Measurements from ENCODE around the gene IGFBP5. TPM values are rescaled to one million over a fixed set of nuclear protein-coding genes. Genes with fewer than 3 reads are reported as not detected.
A peak's percentile ranks its signal among the peaks of the same experiment; 100 is the strongest.

IGFBP5 gene
- total RNA-seq, 1 donor from 2014 or later, result 73.9 TPM

- no peak for DNase-seq (ENCODE audit: low spot score, unreplicated experiment)
- no peaks in the 10 kb centered on the region for H3K9me3 Mint-ChIP-seq (ENCODE audit: low read depth)
- H3K27me3 Mint-ChIP-seq, result no peaks in the 10 kb centered on the region
- TF ChIP-seq CTCF (IDR thresholded peaks at IDR 0.05; ENCODE audit: unreplicated experiment), result no peak
- peaks cover 14% of the 10 kb centered on the region for H3K36me3 Mint-ChIP-seq (ENCODE audit: insufficient read depth)
- H3K27ac Mint-ChIP-seq, result peak overlapping the region; percentile 80
- no peak overlapping the region for H3K4me3 Mint-ChIP-seq (ENCODE audit: low read depth)
- H3K4me1 Mint-ChIP-seq (ENCODE audit: low read depth), result peaks cover 22% of the 10 kb centered on the region
Measured at GRCh38 chr2:216659276-216659675, 36.1 kb downstream of the IGFBP5 start.

GRCh38 chr2:216658757-216659156 lies 36.6 kb downstream of the IGFBP5 start:
- Mint-ChIP-seq H3K27me3 (no peaks in the 10 kb centered on the region), H3K27ac (no peak overlapping the region), H3K36me3 (ENCODE audit: insufficient read depth) (peaks cover 14% of the 10 kb centered on the region), H3K9me3 (ENCODE audit: low read depth) (no peaks in the 10 kb centered on the region), H3K4me1 (ENCODE audit: low read depth) (peaks cover 22% of the 10 kb centered on the region), H3K4me3 (ENCODE audit: low read depth) (no peak overlapping the region)
- no peak for DNase-seq (ENCODE audit: low spot score, unreplicated experiment)
- TF ChIP-seq CTCF (IDR thresholded peaks at IDR 0.05; ENCODE audit: unreplicated experiment), result no peak

GRCh38 chr2:216657980-216658379 lies 37.4 kb downstream of the IGFBP5 start:
- H3K4me1 Mint-ChIP-seq (ENCODE audit: low read depth), result peaks cover 24% of the 10 kb centered on the region
- no peaks in the 10 kb centered on the region for H3K27me3 Mint-ChIP-seq
- no peak overlapping the region for H3K4me3 Mint-ChIP-seq (ENCODE audit: low read depth)
- no peak for DNase-seq (ENCODE audit: low spot score, unreplicated experiment)
- TF ChIP-seq CTCF (IDR thresholded peaks at IDR 0.05; ENCODE audit: unreplicated experiment), result no peak
- H3K9me3 Mint-ChIP-seq (ENCODE audit: low read depth), result no peaks in the 10 kb centered on the region
- no peak overlapping the region for H3K27ac Mint-ChIP-seq
- peaks cover 14% of the 10 kb centered on the region for H3K36me3 Mint-ChIP-seq (ENCODE audit: insufficient read depth)

- DNase-seq (ENCODE audit: low spot score, unreplicated experiment), result no peak
- Mint-ChIP-seq H3K4me1 (ENCODE audit: low read depth) (peaks cover 30% of the 10 kb centered on the region), H3K9me3 (ENCODE audit: low read depth) (no peaks in the 10 kb centered on the region), H3K27me3 (no peaks in the 10 kb centered on the region), H3K36me3 (ENCODE audit: insufficient read depth) (peaks cover 12% of the 10 kb centered on the region), H3K4me3 (ENCODE audit: low read depth) (no peak overlapping the region), H3K27ac (peak overlapping the region; percentile 64)
- no peak for TF ChIP-seq CTCF (IDR thresholded peaks at IDR 0.05; ENCODE audit: unreplicated experiment)
Measured at GRCh38 chr2:216657086-216657855, 38.1 kb downstream of the IGFBP5 start.

- H3K27me3 Mint-ChIP-seq, result no peaks in the 10 kb centered on the region
- H3K4me3 Mint-ChIP-seq (ENCODE audit: low read depth), result no peak overlapping the region
- peaks cover 45% of the 10 kb centered on the region for H3K4me1 Mint-ChIP-seq (ENCODE audit: low read depth)
- DNase-seq (ENCODE audit: low spot score, unreplicated experiment), result no peak
- H3K36me3 Mint-ChIP-seq (ENCODE audit: insufficient read depth), result peaks cover 3% of the 10 kb centered on the region
- TF ChIP-seq CTCF (IDR thresholded peaks at IDR 0.05; ENCODE audit: unreplicated experiment), result no peak
- peak overlapping the region; percentile 17 for H3K27ac Mint-ChIP-seq
- no peaks in the 10 kb centered on the region for H3K9me3 Mint-ChIP-seq (ENCODE audit: low read depth)
Measured at GRCh38 chr2:216654528-216655052, 40.8 kb downstream of the IGFBP5 start.
